GM12878 (cell line): ENCODE data around the gene GPR6. TPM values are rescaled to one million over a fixed set of nuclear protein-coding genes. Genes with fewer than 3 reads are reported as not detected.
A peak's percentile ranks its signal among the peaks of the same experiment; 100 is the strongest.

Experiments used
- ATAC-seq: fragments of 200-7000 bp; cut with Tn5 transposase; 3 replicates; pipeline ENCODE4 v1.9.1; 2020; ENCODE audit warnings: mild to moderate bottlenecking, moderate library complexity
- BruUV-seq: library from RNA; stranded (reverse); fragments of 400-500 nt; replicated peaks from 2 replicates; lab custom pipeline; 2021; lab: Mats Ljungman, UMichigan
- CTCF ChIA-PET: fragments of 300-600 bp; sonication (Branson Sonifier 250); formaldehyde crosslinking; extraction: SDS; loops from one replicate; lab custom pipeline; 2021; ENCODE audit warnings: inconsistent platforms; lab: Yijun Ruan, JAX
- POLR2A ChIA-PET: fragments of 350-600 bp; formaldehyde crosslinking; extraction: SDS; loops from one replicate; lab custom pipeline; 2021; ENCODE audit warnings: inconsistent platforms; lab: Charles Lee
- RAD21 ChIA-PET: fragments of 300-600 bp; sonication (Branson Sonifier 250); formaldehyde crosslinking; loops from one replicate; lab custom pipeline; 2023; ENCODE audit warnings: antibody characterized with exemption; ENCODE audit not compliant: unreplicated experiment; lab: Charles Lee
- SMC1A ChIA-PET: fragments of 300-600 bp; sonication (Branson Sonifier 250); formaldehyde crosslinking; loops from one replicate; lab custom pipeline; 2023; ENCODE audit not compliant: unreplicated experiment, uncharacterized antibody; lab: Charles Lee
- DNase-seq: peaks from one replicate; pipeline ENCODE4 v3.0.0-alpha.2; 2011; ENCODE audit warnings: low read depth, low spot score
- FAIRE-seq: peaks from 3 replicates; lab custom pipeline; 2011; peaks lifted over from hg19 to GRCh38; lab: Jason Lieb, UNC
- H2AFZ ChIP-seq: 2 replicates; pipeline ENCODE4 v1.6.0; 2011; ENCODE audit warnings: low read depth, low read length, control low read depth; ENCODE audit not compliant: control insufficient read depth
- H3K27ac ChIP-seq: 2 replicates; pipeline ENCODE4 v1.5.1; 2011; ENCODE audit warnings: control low read depth; ENCODE audit not compliant: control insufficient read depth, insufficient read depth
- H3K27me3 ChIP-seq, 2 experiments: replicated peaks in 1 of 2; 2 replicates each; pipeline versions ENCODE4 v1.6.0 to v1.6.1; 2011; ENCODE audit warnings: low read length in 1 of 2; ENCODE audit not compliant: control insufficient read depth in 2 of 2, insufficient read depth in 2 of 2
- H3K36me3 ChIP-seq, 2 experiments: 2 replicates each; pipeline ENCODE4 v1.5.1; 2011; ENCODE audit warnings: low read length in 1 of 2; ENCODE audit not compliant: control insufficient read depth in 2 of 2, insufficient read depth in 2 of 2
- H3K4me1 ChIP-seq: 2 replicates; pipeline ENCODE4 v1.6.1; 2011; ENCODE audit warnings: mild to moderate bottlenecking, low read length, moderate library complexity, mixed read lengths; ENCODE audit not compliant: control insufficient read depth, insufficient read depth
- H3K4me2 ChIP-seq: 2 replicates; pipeline ENCODE4 v1.6.0; 2011; ENCODE audit warnings: control low read depth; ENCODE audit not compliant: control insufficient read depth, insufficient read depth
- H3K4me3 ChIP-seq: fragments of 200-600 bp; sonication (generic); 2 replicates; pipeline ENCODE4 v1.5.1; 2016
- H3K79me2 ChIP-seq: 2 replicates; pipeline ENCODE4 v1.6.0; 2011; ENCODE audit warnings: low read length; ENCODE audit not compliant: control insufficient read depth, insufficient read depth
- H3K9ac ChIP-seq: 2 replicates; pipeline ENCODE4 v1.8.0; 2011; ENCODE audit warnings: low read length, control low read depth, mixed read lengths; ENCODE audit not compliant: control insufficient read depth, insufficient read depth
- H3K9me3 ChIP-seq: replicated peaks from 3 replicates; pipeline ENCODE4 v1.5.1; 2011; ENCODE audit warnings: mild to moderate bottlenecking, low read length; ENCODE audit not compliant: control insufficient read depth, insufficient read depth
- H4K20me1 ChIP-seq: 2 replicates; pipeline ENCODE4 v1.6.0; 2011; ENCODE audit not compliant: control insufficient read depth, insufficient read depth
- HCFC1 ChIP-seq: fragments of 150-350 bp; IDR thresholded peaks from 2 replicates; pipeline ENCODE4 v1.6.1; 2014; ENCODE audit warnings: low read length
- WGBS: methylation state at CpG from one replicate; pipeline ENCODE4 v1.1.6; 2016; ENCODE audit warnings: low lambda C conversion rate; ENCODE audit not compliant: insufficient replicate concordance, insufficient coverage; ENCODE audit errors: missing lambda C conversion rate; 5-methylcytosine and 5-hydroxymethylcytosine counted together
- in situ Hi-C: fragments of 300-500 bp; cut with MboI; formaldehyde crosslinking; loops from 9 replicates; pipeline ENCODE4 v1.14.3; 2018; ENCODE audit warnings: mixed read lengths
- intact Hi-C: fragments of 100-400 bp; cut with micrococcal nuclease; formaldehyde crosslinking; loops from one replicate; pipeline ENCODE4 v1.14.2; 2022; ENCODE audit not compliant: unreplicated experiment
- polyA plus RNA-seq, 11 experiments: library from polyadenylated mRNA; depleted of rRNA in 4 of 11; unstranded in 6 of 11; stranded (reverse) in 5 of 11; fragments of >200 nt; fragmentation: Nextera tagmentation in 4 of 11; fragmentation: Illumina TruSeq in 1 of 11; extraction: Ambion mirVana in 4 of 11; extraction: Trizol in 1 of 11; gene quantifications; 1 replicate in 1 of 11; 2 replicates in 10 of 11; pipeline versions ENCODE4 v1.2.1 to v1.2.3, GENCODE V29; 2011 to 2016; ENCODE audit warnings: inconsistent platforms in 2 of 11, missing spikeins in 2 of 11, low read depth in 1 of 11
- total RNA-seq, 4 experiments: library from RNA; depleted of rRNA in 3 of 4; stranded (reverse); fragments of >200 nt in 3 of 4; fragmentation: Illumina TruSeq in 1 of 4; extraction: Trizol in 1 of 4; gene quantifications; 2 replicates each; pipeline versions ENCODE4 v1.2.1 to v1.2.3, GENCODE V29; 2013 to 2021
- TF ChIP-seq, protein P1 (sequence below): IDR thresholded peaks from 2 replicates; pipeline ENCODE4 v1.6.1; 2011; ENCODE audit warnings: mild to moderate bottlenecking, low read depth, low read length, moderate library complexity; ENCODE audit not compliant: insufficient replicate concordance
- TF ChIP-seq, protein P2 (sequence below): IDR thresholded peaks from 2 replicates; pipeline ENCODE4 v1.6.1; 2011; ENCODE audit warnings: low read depth, low read length, improper control_type of control experiment, borderline replicate concordance
- TF ChIP-seq, protein P3 (sequence below): fragments of 450-650 bp; IDR thresholded peaks from 2 replicates; pipeline ENCODE4 v1.6.1; 2016; ENCODE audit warnings: mild to moderate bottlenecking
- TF ChIP-seq, protein P4 (sequence below): fragments of 450-650 bp; formaldehyde crosslinking; IDR thresholded peaks from 2 replicates; pipeline ENCODE4 v1.4.0; 2020; ENCODE audit warnings: mild to moderate bottlenecking, moderate library complexity
- TF ChIP-seq, protein P5 (sequence below): fragments of 450-650 bp; IDR thresholded peaks from 2 replicates; pipeline ENCODE4 v1.6.1; 2017; ENCODE audit warnings: low read depth, mild to moderate bottlenecking, moderate library complexity

Gene GPR6
- total and polyA plus RNA-seq, 10 of the 15 experiments (the other 5 are each of a cell fraction or from before 2014, with no cell fraction given): not detected

DNA sequence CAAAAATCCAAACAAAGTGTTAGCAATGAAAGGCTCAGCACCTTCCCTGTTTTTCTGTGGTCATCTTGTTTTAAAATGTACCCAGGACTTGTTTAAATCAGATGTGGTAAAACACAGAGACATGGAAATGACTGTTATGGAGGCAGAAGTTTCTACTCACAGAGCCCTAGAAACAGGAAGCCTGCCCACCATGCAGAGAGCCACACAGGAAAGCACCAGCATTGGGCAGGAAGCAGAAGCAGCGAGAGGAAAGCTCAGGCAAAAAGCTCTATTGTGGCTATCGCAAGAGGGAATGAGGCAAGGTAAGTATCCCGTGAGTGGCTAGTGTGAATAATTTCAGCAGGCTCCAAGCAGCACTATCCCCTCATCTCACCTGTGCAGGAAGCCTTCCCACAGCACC is 42.8 kb downstream of the GPR6 start:
- Histone ChIP-seq H3K27ac (no peak overlapping the region), H2AFZ (no peak overlapping the region), H3K79me2 (no peaks in the 10 kb centered on the region), H3K27me3 (no peaks in the 10 kb centered on the region; a peak in 1 of 4 replicates), H3K9me3 (no peaks in the 10 kb centered on the region), H4K20me1 (no peaks in the 10 kb centered on the region), H3K4me2 (no peak overlapping the region), H3K4me3 (no peak overlapping the region), H3K9ac (no peak overlapping the region), H3K4me1 (no peaks in the 10 kb centered on the region; the same call in 1 of the 2 replicates), H3K36me3 (no peaks in the 10 kb centered on the region)
- in situ Hi-C loops (no loop called here), intact Hi-C loops (no loop called here)
- ChIA-PET CTCF (interaction anchor here (3.0 kb wide), 1 partner anchor 19 kb away, joined by 16 read pairs; no protein-coding TSS in a partner anchor), SMC1A (interaction anchor here (1.5 kb wide), 1 partner anchor 19 kb away, joined by 3 read pairs; no protein-coding TSS in a partner anchor), RAD21 (no interaction called here), POLR2A (no interaction called here)
- FAIRE-seq (no peak), DNase-seq (no peak), ATAC-seq (peak; percentile 33; the same call in 1 of the 3 replicates)
- 23% methylated on average over 3 of the region's 3 CpGs for WGBS
- BruUV-seq: no TSS peak
- TF ChIP-seq, protein P1, sequence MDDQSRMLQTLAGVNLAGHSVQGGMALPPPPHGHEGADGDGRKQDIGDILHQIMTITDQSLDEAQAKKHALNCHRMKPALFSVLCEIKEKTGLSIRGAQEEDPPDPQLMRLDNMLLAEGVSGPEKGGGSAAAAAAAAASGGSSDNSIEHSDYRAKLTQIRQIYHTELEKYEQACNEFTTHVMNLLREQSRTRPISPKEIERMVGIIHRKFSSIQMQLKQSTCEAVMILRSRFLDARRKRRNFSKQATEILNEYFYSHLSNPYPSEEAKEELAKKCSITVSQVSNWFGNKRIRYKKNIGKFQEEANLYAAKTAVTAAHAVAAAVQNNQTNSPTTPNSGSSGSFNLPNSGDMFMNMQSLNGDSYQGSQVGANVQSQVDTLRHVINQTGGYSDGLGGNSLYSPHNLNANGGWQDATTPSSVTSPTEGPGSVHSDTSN: no peak

DNA sequence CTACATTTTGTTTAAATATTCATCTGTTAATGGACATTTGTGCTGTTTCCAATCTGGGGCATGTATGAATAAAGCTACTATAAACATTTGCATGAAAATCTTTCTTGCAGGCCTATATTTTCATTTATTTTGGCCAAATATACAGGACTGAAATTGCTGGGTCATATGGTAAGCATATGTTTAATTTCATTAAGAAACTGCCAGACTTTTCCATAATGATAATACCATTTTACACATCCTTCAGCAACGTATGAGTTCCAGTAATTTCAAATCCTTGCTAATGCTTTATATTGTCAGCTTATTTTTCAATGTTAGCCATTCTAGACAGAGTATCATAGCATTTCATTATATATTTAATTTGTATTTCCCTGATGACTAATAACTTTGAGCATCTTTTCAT is 51.0 kb downstream of the GPR6 start:
- no peak for DNase-seq
- intact Hi-C loops: no loop called here
- Histone ChIP-seq H3K9ac (no peak overlapping the region), H3K4me2 (no peak overlapping the region), H3K4me1 (no peaks in the 10 kb centered on the region), H3K36me3 (no peaks in the 10 kb centered on the region), H4K20me1 (no peaks in the 10 kb centered on the region), H3K27me3 (no peaks in the 10 kb centered on the region), H3K27ac (no peak overlapping the region), H3K79me2 (no peaks in the 10 kb centered on the region), H2AFZ (no peak overlapping the region), H3K9me3 (no peaks in the 10 kb centered on the region), H3K4me3 (no peak overlapping the region)
- ChIA-PET SMC1A (interaction anchor here (0.5 to 1.4 kb wide), 3 partner anchors 11 to 439 kb away, joined by 3 to 6 read pairs (median 3); no protein-coding TSS in a partner anchor), POLR2A (no interaction called here), CTCF (interaction anchor here (0.8 to 5.1 kb wide), 4 partner anchors 8 to 502 kb away, joined by 3 to 29 read pairs (median 4); no protein-coding TSS in a partner anchor), RAD21 (no interaction called here)
- ATAC-seq: no peak
- BruUV-seq: no TSS peak
- in situ Hi-C loops: no loop called here
- FAIRE-seq: no peak
- WGBS: 40% methylated on average over 1 of the region's 1 CpG
- TF ChIP-seq, protein P2, sequence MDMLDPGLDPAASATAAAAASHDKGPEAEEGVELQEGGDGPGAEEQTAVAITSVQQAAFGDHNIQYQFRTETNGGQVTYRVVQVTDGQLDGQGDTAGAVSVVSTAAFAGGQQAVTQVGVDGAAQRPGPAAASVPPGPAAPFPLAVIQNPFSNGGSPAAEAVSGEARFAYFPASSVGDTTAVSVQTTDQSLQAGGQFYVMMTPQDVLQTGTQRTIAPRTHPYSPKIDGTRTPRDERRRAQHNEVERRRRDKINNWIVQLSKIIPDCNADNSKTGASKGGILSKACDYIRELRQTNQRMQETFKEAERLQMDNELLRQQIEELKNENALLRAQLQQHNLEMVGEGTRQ: no peak
- TF ChIP-seq, protein P3, sequence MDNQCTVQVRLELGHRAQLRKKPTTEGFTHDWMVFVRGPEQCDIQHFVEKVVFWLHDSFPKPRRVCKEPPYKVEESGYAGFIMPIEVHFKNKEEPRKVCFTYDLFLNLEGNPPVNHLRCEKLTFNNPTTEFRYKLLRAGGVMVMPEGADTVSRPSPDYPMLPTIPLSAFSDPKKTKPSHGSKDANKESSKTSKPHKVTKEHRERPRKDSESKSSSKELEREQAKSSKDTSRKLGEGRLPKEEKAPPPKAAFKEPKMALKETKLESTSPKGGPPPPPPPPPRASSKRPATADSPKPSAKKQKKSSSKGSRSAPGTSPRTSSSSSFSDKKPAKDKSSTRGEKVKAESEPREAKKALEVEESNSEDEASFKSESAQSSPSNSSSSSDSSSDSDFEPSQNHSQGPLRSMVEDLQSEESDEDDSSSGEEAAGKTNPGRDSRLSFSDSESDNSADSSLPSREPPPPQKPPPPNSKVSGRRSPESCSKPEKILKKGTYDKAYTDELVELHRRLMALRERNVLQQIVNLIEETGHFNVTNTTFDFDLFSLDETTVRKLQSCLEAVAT: no peak
- TF ChIP-seq, protein P4, sequence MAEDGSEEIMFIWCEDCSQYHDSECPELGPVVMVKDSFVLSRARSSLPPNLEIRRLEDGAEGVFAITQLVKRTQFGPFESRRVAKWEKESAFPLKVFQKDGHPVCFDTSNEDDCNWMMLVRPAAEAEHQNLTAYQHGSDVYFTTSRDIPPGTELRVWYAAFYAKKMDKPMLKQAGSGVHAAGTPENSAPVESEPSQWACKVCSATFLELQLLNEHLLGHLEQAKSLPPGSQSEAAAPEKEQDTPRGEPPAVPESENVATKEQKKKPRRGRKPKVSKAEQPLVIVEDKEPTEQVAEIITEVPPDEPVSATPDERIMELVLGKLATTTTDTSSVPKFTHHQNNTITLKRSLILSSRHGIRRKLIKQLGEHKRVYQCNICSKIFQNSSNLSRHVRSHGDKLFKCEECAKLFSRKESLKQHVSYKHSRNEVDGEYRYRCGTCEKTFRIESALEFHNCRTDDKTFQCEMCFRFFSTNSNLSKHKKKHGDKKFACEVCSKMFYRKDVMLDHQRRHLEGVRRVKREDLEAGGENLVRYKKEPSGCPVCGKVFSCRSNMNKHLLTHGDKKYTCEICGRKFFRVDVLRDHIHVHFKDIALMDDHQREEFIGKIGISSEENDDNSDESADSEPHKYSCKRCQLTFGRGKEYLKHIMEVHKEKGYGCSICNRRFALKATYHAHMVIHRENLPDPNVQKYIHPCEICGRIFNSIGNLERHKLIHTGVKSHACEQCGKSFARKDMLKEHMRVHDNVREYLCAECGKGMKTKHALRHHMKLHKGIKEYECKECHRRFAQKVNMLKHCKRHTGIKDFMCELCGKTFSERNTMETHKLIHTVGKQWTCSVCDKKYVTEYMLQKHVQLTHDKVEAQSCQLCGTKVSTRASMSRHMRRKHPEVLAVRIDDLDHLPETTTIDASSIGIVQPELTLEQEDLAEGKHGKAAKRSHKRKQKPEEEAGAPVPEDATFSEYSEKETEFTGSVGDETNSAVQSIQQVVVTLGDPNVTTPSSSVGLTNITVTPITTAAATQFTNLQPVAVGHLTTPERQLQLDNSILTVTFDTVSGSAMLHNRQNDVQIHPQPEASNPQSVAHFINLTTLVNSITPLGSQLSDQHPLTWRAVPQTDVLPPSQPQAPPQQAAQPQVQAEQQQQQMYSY: no peak
- TF ChIP-seq, protein P5, sequence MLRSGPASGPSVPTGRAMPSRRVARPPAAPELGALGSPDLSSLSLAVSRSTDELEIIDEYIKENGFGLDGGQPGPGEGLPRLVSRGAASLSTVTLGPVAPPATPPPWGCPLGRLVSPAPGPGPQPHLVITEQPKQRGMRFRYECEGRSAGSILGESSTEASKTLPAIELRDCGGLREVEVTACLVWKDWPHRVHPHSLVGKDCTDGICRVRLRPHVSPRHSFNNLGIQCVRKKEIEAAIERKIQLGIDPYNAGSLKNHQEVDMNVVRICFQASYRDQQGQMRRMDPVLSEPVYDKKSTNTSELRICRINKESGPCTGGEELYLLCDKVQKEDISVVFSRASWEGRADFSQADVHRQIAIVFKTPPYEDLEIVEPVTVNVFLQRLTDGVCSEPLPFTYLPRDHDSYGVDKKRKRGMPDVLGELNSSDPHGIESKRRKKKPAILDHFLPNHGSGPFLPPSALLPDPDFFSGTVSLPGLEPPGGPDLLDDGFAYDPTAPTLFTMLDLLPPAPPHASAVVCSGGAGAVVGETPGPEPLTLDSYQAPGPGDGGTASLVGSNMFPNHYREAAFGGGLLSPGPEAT: no peak
- TF ChIP-seq HCFC1: no peak
